Measurements from ENCODE around the gene PPP6R1. TPM values are rescaled to one million over a fixed set of nuclear protein-coding genes. Genes with fewer than 3 reads are reported as not detected.

The PPP6R1 gene
- total RNA-seq, 4 donors from 2014 or later: 49.0 to 56.2 (median 51.3) TPM

DNA sequence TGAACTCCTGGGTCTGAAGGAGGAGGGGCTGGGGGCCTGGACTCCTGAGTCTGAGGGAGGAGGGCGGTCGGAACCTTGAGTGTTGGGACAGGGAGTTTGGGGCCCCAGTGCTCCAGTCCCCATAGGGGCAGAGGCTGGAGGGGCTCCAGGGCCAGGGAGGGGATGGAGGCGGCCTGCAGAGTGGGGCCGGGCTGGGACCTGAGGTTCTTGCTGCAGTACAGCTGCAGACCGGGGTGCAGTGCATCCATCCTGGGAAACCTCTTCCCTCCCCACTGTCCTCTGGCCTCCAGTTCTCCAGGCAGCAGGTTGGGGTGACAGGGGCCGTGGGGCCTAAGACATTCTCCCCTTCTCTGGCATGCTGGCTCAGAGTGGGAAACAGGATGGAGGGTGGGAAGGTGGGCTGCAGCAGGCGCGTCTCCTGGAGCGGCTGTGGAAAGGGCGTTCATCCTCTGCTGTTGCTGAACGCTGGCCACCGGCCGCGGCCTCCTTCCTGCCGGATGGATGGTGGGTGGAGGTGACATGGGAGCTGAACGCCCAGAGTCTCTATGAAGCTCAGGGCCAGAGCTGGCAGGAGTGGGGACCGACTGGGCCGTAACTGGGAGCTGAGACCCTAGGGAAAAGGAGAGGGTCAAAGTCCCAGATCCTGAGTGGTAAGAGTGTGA lies 26.5 kb upstream of the PPP6R1 start:
- Histone ChIP-seq H3K36me3 (no peaks in the 10 kb centered on the region), H3K27me3 (peaks cover 22% of the 10 kb centered on the region), H3K27ac (no peak overlapping the region), H3K9me3 (no peaks in the 10 kb centered on the region), H3K4me3 (no peak overlapping the region), H3K4me1 (peaks cover 15% of the 10 kb centered on the region)
- TF ChIP-seq EP300 (IDR thresholded peaks at IDR 0.05) (no peak), POLR2A (IDR thresholded peaks at IDR 0.05) (no peak), POLR2AphosphoS5 (IDR thresholded peaks at IDR 0.05) (no peak)
- TF ChIP-seq, protein P1, sequence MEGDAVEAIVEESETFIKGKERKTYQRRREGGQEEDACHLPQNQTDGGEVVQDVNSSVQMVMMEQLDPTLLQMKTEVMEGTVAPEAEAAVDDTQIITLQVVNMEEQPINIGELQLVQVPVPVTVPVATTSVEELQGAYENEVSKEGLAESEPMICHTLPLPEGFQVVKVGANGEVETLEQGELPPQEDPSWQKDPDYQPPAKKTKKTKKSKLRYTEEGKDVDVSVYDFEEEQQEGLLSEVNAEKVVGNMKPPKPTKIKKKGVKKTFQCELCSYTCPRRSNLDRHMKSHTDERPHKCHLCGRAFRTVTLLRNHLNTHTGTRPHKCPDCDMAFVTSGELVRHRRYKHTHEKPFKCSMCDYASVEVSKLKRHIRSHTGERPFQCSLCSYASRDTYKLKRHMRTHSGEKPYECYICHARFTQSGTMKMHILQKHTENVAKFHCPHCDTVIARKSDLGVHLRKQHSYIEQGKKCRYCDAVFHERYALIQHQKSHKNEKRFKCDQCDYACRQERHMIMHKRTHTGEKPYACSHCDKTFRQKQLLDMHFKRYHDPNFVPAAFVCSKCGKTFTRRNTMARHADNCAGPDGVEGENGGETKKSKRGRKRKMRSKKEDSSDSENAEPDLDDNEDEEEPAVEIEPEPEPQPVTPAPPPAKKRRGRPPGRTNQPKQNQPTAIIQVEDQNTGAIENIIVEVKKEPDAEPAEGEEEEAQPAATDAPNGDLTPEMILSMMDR (IDR thresholded peaks at IDR 0.05): no peak
- DNase-seq (ENCODE audit: low spot score in 2 of 2): no peak
- WGBS: 73% methylated on average over 5 of the region's 18 CpGs

DNA sequence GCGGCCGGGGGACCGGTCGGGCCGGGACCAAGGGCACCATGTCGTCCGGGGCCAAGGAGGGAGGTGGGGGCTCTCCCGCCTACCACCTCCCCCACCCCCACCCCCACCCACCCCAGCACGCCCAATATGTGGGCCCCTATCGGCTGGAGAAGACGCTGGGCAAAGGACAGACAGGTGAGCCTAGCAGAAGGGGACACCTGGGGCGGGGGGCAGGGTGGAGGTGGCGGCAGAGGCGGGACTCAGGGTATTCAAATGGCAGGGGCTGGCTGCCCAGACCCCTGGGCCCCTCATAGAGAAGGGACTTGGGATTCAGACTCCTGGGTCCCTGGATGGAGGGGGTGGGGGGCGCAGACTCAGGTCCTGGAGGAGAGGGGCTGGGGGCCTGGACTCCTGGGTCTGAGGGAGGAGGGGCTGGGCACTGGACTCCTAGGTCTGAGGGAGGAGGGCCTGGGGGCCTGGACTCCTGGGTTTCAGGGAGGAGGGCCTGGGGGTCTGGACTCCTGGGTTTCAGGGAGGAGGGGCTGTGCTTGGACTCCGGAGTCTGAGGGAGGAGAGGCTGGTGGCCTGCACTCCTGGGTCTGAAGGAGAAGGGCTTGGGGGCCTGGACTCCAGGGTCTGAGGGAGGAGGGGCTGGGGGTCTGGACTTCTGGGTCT lies 25.7 kb upstream of the PPP6R1 start:
- peak overlapping the region; percentile 41 for H3K27ac ChIP-seq
- H3K4me3 ChIP-seq: peak overlapping the region; percentile 50
- no peaks in the 10 kb centered on the region for H3K9me3 ChIP-seq
- H3K27me3 ChIP-seq: peaks cover 22% of the 10 kb centered on the region
- no peaks in the 10 kb centered on the region for H3K36me3 ChIP-seq
- peaks cover 22% of the 10 kb centered on the region for H3K4me1 ChIP-seq
- DNase-seq (ENCODE audit: low spot score in 2 of 2): no peak
- 57% methylated on average over 1 of the region's 16 CpGs for WGBS
- TF ChIP-seq EP300 (IDR thresholded peaks at IDR 0.05): no peak
- TF ChIP-seq POLR2A (IDR thresholded peaks at IDR 0.05): no peak
- TF ChIP-seq, protein P1 (IDR thresholded peaks at IDR 0.05): no peak
- TF ChIP-seq POLR2AphosphoS5 (IDR thresholded peaks at IDR 0.05): no peak

DNA sequence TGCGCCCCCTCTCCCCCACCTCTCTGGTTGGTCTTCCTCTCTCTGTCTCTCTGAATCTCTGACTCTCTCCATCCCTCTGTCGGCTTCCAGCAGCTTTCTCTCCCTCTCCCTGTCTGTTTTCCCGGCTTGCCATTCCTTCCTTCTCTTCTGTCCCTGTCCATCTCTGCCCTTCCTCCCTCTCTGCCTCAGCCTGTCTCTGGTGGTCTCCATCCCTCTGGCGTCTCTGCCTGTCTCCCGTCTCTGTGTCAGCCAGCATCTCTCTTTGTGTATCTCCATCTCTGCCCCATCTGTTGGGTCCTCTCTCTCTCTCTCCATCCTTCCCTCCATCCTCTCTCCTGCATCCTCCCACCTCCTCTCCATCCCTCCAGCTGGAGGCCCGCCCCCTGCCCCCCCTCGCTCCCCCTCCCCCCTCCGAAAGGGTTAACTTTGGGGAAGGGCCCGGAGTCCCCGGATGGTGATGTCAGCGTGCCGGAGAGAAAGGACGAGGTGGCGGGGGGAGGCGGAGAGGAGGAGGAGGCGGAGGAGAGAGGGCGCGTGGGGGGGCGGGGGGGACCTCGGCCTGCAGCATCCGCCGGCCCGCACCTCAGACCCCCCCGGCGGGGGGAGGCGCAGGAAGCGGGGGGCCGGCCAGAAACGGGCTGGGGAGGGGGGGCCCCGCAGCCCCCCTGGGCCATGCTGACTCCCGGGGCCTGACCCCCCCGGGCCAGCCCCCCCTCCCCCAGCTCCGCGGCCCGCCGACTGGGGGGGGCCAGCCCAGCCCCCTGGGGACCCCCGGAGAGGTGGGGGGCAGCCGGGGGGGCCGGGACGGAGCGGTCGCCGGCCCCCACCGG lies 24.9 kb upstream of the PPP6R1 start, which contains the start of gene BRSK1:
Gene BRSK1 (plus strand): TSS at position 450 of the 830 bp plus-strand sequence. CDS start 446 bp downstream, outside the sequence.
- WGBS: 15% methylated on average over 12 of the region's 44 CpGs
- Histone ChIP-seq H3K27me3 (peaks cover 22% of the 10 kb centered on the region), H3K4me3 (peak within 1 kb of the TSS; percentile 50), H3K36me3 (no peaks in the 10 kb centered on the region), H3K27ac (peak within 1 kb of the TSS; percentile 41), H3K4me1 (peaks cover 28% of the 10 kb centered on the region), H3K9me3 (no peaks in the 10 kb centered on the region)
- TF ChIP-seq POLR2A (IDR thresholded peaks at IDR 0.05): no peak
- no peak for TF ChIP-seq POLR2AphosphoS5 (IDR thresholded peaks at IDR 0.05)
- TF ChIP-seq EP300 (IDR thresholded peaks at IDR 0.05): no peak
- TF ChIP-seq, protein P1 (IDR thresholded peaks at IDR 0.05): no peak
- DNase-seq (ENCODE audit: low spot score in 2 of 2): no peak

DNA sequence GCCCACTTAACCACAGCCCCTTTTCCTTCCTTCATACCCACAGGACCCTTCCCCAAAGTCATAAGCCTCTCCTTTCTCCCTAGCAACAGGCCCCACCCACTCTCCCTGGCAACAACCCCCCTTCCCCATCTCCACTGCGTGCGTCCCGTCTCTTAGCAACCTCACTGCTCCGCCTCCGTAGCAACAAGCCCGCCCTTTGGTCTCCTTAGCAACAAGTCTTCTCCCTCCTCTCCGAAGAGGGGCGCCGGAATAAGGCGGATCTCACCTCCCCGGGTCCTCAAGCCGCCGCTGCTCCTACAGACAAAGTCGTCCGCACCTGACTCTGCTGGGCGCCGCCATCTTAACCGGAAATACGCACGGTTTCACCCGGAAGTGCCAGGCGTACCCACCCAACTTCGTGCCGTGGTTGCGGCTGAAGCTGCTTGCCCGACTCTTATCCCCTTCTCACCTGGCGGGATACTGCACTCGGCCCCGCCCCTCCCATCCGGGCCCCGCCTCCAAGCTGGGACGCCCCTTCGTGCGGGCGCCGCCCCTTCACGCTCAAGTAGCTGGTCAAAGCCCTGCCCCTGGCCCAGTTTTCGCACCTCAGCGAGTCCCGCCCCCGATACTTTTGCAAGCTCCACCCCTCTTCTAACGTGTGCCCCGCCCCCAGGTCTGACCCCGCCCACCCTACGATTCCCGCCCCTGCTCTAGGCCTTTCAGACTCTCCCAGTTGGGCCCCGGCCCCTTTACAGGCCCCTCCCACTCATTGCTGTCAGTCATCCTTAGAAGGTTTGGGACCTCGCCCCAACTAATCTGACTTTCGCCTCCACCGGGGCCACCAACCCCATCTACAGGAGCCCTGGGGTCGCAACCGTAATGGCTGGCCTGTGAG lies 21.2 kb upstream of the PPP6R1 start, which contains the start of gene HSPBP1:
Gene HSPBP1 (minus strand): TSS at position 341 of the 874 bp plus-strand sequence. CDS start 502 bp downstream, outside the sequence.
- H3K9me3 ChIP-seq: no peaks in the 10 kb centered on the region
- TF ChIP-seq POLR2A (IDR thresholded peaks at IDR 0.05) (no peak), POLR2AphosphoS5 (IDR thresholded peaks at IDR 0.05) (no peak), EP300 (IDR thresholded peaks at IDR 0.05) (no peak)
- TF ChIP-seq, protein P1 (IDR thresholded peaks at IDR 0.05): no peak
- whole genome bisulfite sequencing: 5% methylated on average over 47 of the region's 52 CpGs
- peaks cover 28% of the 10 kb centered on the region for H3K4me1 ChIP-seq
- peaks cover 22% of the 10 kb centered on the region for H3K27me3 ChIP-seq
- H3K36me3 ChIP-seq: peaks cover 21% of the 10 kb centered on the region
- peak within 1 kb of the TSS; percentile 73 for H3K27ac ChIP-seq
- H3K4me3 ChIP-seq: peak within 1 kb of the TSS; percentile 85
- DNase-seq (ENCODE audit: low spot score in 2 of 2): peak; percentile 95 to 96
